Measurements from ENCODE around the gene HHEX.

The HHEX gene

GRCh38 chr10:92693534-92693893 lies 3.8 kb downstream of the HHEX start:
- no peak for FAIRE-seq

GRCh38 chr10:92695679-92696605 lies 6.2 kb downstream of the HHEX start:
- no peak for FAIRE-seq

GRCh38 chr10:92696606-92697383 lies 7.0 kb downstream of the HHEX start:
- no peak for FAIRE-seq

- no peak for FAIRE-seq
Measured at GRCh38 chr10:92697663-92698511, 8.1 kb downstream of the HHEX start.

- no peak for FAIRE-seq
Measured at GRCh38 chr10:92699193-92699517, 9.4 kb downstream of the HHEX start.

GRCh38 chr10:92699518-92700381 lies 10.0 kb downstream of the HHEX start:
- no peak for FAIRE-seq

- FAIRE-seq = no peak
Measured at GRCh38 chr10:92702301-92702916, 12.7 kb downstream of the HHEX start.

- no peak for FAIRE-seq
Measured at GRCh38 chr10:92712016-92712889, 22.5 kb downstream of the HHEX start.

GRCh38 chr10:92714152-92714845 lies 24.5 kb downstream of the HHEX start:
- FAIRE-seq = no peak

- FAIRE-seq = no peak
Measured at GRCh38 chr10:92714872-92715271, 25.1 kb downstream of the HHEX start.

- FAIRE-seq = no peak
Measured at GRCh38 chr10:92719991-92720830, 30.5 kb downstream of the HHEX start.

GRCh38 chr10:92720831-92721165 lies 31.0 kb downstream of the HHEX start:
- no peak for FAIRE-seq

GRCh38 chr10:92722349-92722748 lies 32.6 kb downstream of the HHEX start:
- no peak for FAIRE-seq

- no peak for FAIRE-seq
Measured at GRCh38 chr10:92727141-92727540, 37.4 kb downstream of the HHEX start.

- no peak for FAIRE-seq
Measured at GRCh38 chr10:92727550-92727949, 37.8 kb downstream of the HHEX start.

- no peak for FAIRE-seq
Measured at GRCh38 chr10:92729886-92730285, 40.1 kb downstream of the HHEX start.

GRCh38 chr10:92732958-92733357 lies 43.2 kb downstream of the HHEX start:
- FAIRE-seq = no peak

- FAIRE-seq = no peak
Measured at GRCh38 chr10:92734301-92734700, 44.5 kb downstream of the HHEX start.

GRCh38 chr10:92735938-92736337 lies 46.2 kb downstream of the HHEX start:
- no peak for FAIRE-seq

Data from colon (tissue), 2 donors.